NB4 (cell line): Measurements from ENCODE around the gene JAK3.

ENCODE experiments used
- CTCF ChIP-seq: IDR thresholded peaks from one replicate; pipeline ENCODE4 v1.5.1; 2012; ENCODE audit warnings: low read depth, low read length
- MAX ChIP-seq: IDR thresholded peaks from 2 replicates; pipeline ENCODE4 v1.6.1; 2011; ENCODE audit warnings: low read depth, low read length
- MYC ChIP-seq: IDR thresholded peaks from 2 replicates; pipeline ENCODE4 v1.6.1; 2011; ENCODE audit warnings: low read depth, low read length
- POLR2A ChIP-seq: IDR thresholded peaks from 2 replicates; pipeline ENCODE4 v1.6.1; 2011; ENCODE audit warnings: mild to moderate bottlenecking; ENCODE audit not compliant: insufficient read length; ENCODE audit errors: extremely low read depth

- TF ChIP-seq CTCF: no peak
- no peak for TF ChIP-seq POLR2A
- TF ChIP-seq MYC: no peak
- no peak for TF ChIP-seq MAX
Measured at GRCh38 chr19:17832443-17833208, 15.2 kb downstream of the JAK3 start.
